ENCODE results near the gene KRTAP21-3. TPM values are rescaled to one million over a fixed set of nuclear protein-coding genes. Genes with fewer than 3 reads are reported as not detected.

Gene KRTAP21-3, protein sequence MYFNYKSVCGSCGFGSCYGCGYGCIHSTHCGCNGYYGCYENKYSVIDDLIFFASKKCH
- not detected for total RNA-seq

DNA sequence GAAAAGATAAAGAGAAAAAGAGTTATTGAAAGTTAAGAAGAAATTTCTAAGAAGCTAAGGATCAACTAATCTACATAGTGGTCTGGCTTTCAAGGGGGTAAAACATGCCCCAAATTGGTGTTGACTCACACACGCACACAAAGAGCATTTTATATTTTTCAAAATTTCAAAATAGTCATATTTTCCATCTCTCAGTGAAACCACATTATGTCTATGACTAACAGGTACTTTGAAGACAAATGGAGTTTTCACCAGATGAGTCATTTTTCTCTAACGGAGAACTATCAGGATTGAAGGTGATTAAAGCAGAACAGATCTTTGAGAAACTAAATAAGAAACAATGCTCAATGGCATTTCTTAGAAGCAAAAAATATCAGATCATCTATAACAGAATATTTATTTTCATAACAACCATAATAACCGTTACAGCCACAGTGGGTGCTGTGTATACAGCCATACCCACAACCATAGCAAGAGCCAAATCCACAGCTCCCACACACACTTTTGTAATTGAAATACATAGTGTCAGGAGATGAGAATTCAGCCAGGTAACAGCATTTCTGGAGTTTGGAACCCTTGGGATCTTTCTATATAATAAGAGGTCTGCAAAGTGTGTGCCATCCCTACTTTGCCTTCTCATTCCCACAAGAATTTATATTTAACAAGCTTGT is at the start of gene KRTAP21-3:
KRTAP21-3 (minus strand) TSS at position 539 of the 671 bp plus-strand sequence; CDS start at position 521, 18 bp downstream.

DNA sequence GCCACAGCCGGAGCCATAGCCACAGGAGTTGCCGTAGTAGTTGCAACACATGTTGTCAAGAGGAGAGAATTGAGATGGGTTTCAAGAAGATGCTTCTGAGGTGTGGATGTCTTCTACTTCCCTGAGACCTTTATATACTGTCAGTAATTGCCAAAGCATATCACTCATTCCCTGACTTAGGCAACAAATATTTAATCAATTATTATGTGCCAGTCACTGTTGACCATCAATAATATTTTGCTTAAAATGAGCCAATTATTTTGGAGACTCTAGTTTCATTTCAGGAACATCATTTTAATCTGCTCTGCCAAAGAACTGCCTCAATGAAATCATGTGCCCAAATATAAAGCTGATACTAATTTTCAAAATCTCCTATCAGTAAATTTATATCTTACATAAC is 36.8 kb upstream of the KRTAP21-3 start, which contains the start of gene KRTAP21-1:
KRTAP21-1 (minus strand) TSS at position 101 of the 400 bp plus-strand sequence; CDS start at position 51, 50 bp downstream.

DNA sequence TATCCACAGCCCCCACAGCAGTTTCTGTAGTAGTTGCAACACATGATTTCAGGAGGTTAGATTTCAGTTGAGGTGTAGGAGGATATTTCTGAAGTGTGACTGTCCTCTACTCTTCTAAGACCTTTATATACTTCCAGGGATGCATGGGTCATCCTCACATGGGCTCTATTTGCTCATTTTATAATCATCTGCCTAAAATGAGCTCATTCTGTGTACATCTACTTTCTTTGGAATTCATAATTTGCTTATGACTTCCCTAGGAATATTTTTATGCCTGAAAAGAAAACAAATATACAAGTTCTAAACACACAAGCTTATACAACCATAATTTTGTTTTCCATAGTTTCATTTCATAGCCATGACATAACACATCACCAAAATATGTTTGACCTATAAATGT is 28.6 kb upstream of the KRTAP21-3 start, which contains the start of gene KRTAP21-2:
KRTAP21-2 (minus strand) TSS at position 101 of the 400 bp plus-strand sequence; CDS start at position 44, 57 bp downstream.

Other genes with a start within 250 kb of the KRTAP21-3 start
- not detected for gene KRTAP19-1, start 238.4 kb downstream of the KRTAP21-3 start, total RNA-seq
- gene KRTAP19-2, start 231.3 kb downstream of the KRTAP21-3 start, total RNA-seq, result not detected
- gene KRTAP19-3, start 226.8 kb downstream of the KRTAP21-3 start, total RNA-seq, result not detected
- gene KRTAP19-4, start 221.6 kb downstream of the KRTAP21-3 start, total RNA-seq, result not detected
- not detected for gene KRTAP19-5, start 216.6 kb downstream of the KRTAP21-3 start, total RNA-seq
- not detected for gene KRTAP19-6, start 176.9 kb downstream of the KRTAP21-3 start, total RNA-seq
- gene KRTAP19-7, start 157.5 kb downstream of the KRTAP21-3 start, total RNA-seq, result not detected
- not detected for gene KRTAP22-2, start 128.4 kb downstream of the KRTAP21-3 start, total RNA-seq
- not detected for gene KRTAP6-3, start 126.3 kb downstream of the KRTAP21-3 start, total RNA-seq
- gene KRTAP6-2, start 119.9 kb downstream of the KRTAP21-3 start, total RNA-seq, result not detected
- gene KRTAP22-1, start 117.7 kb downstream of the KRTAP21-3 start, total RNA-seq, result not detected
- gene KRTAP6-1, start 104.8 kb downstream of the KRTAP21-3 start, total RNA-seq, result not detected
- gene KRTAP20-1, start 102.4 kb downstream of the KRTAP21-3 start, total RNA-seq, result not detected
- gene KRTAP20-4, start 98.2 kb downstream of the KRTAP21-3 start, total RNA-seq, result not detected
- not detected for gene KRTAP20-2, start 83.6 kb downstream of the KRTAP21-3 start, total RNA-seq
- gene KRTAP20-3, start 75.9 kb downstream of the KRTAP21-3 start, total RNA-seq, result not detected
- gene KRTAP21-2, start 28.5 kb upstream of the KRTAP21-3 start, total RNA-seq, result not detected
- gene KRTAP21-1, start 36.7 kb upstream of the KRTAP21-3 start, total RNA-seq, result 1.3 TPM
- not detected for gene KRTAP8-1, start 94.5 kb upstream of the KRTAP21-3 start, total RNA-seq
- gene KRTAP7-1, start 111.0 kb upstream of the KRTAP21-3 start, total RNA-seq, result not detected
- not detected for gene KRTAP11-1, start 162.8 kb upstream of the KRTAP21-3 start, total RNA-seq

All from camera-type eye (tissue), 1 donor.